HEK293 (cell line): ENCODE measurements around the gene KLHL29.

Source experiments
- GLI4 ChIP-seq: fragments of 450-650 bp; formaldehyde crosslinking; IDR thresholded peaks from 2 replicates; pipeline ENCODE4 v1.5.1; 2016; ENCODE audit warnings: missing biosample characterization, missing genetic modification characterization
- REST ChIP-seq: fragments of 450-650 bp; formaldehyde crosslinking; IDR thresholded peaks from 2 replicates; pipeline ENCODE4 v1.5.1; 2016; ENCODE audit warnings: missing biosample characterization, missing genetic modification characterization
- YY1 ChIP-seq: fragments of 450-650 bp; formaldehyde crosslinking; IDR thresholded peaks from 2 replicates; pipeline ENCODE4 v1.5.1; 2018; ENCODE audit warnings: missing biosample characterization, missing genetic modification characterization
- ZBTB49 ChIP-seq: fragments of 450-650 bp; formaldehyde crosslinking; IDR thresholded peaks from 2 replicates; pipeline ENCODE4 v1.5.1; 2016; ENCODE audit warnings: missing biosample characterization, missing genetic modification characterization, low read depth
- ZNF518A ChIP-seq: fragments of 450-650 bp; formaldehyde crosslinking; conservative IDR thresholded peaks from 2 replicates; pipeline ENCODE4 v1.5.1; 2016; ENCODE audit warnings: low read depth, missing biosample characterization, missing genetic modification characterization
- TF ChIP-seq, protein P1 (sequence below): fragments of 450-650 bp; formaldehyde crosslinking; IDR thresholded peaks from 2 replicates; pipeline ENCODE4 v1.5.1; 2016; ENCODE audit warnings: missing biosample characterization, missing genetic modification characterization

DNA sequence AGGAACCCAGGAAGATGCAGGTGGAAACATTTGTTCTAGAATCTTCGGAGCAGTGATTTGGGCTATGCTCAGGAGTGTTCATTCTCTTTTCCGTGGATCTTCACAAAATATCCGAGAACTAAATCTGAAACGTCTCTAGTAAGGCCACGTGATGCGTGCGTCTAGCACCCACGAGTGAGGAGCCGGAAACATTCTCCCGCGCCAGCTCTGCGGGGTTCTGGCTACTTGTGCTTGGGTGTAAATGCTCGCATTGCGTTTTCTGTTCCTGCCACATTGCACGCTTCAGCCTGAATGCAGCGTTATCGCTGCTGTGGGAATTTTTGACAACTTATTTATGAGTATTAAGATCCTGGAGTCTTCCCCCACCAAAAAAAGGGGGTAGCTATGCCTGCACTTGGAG is 71.4 kb downstream of the KLHL29 start:
- no peak for TF ChIP-seq YY1 (tag by site-specific recombination)
- TF ChIP-seq, protein P1, sequence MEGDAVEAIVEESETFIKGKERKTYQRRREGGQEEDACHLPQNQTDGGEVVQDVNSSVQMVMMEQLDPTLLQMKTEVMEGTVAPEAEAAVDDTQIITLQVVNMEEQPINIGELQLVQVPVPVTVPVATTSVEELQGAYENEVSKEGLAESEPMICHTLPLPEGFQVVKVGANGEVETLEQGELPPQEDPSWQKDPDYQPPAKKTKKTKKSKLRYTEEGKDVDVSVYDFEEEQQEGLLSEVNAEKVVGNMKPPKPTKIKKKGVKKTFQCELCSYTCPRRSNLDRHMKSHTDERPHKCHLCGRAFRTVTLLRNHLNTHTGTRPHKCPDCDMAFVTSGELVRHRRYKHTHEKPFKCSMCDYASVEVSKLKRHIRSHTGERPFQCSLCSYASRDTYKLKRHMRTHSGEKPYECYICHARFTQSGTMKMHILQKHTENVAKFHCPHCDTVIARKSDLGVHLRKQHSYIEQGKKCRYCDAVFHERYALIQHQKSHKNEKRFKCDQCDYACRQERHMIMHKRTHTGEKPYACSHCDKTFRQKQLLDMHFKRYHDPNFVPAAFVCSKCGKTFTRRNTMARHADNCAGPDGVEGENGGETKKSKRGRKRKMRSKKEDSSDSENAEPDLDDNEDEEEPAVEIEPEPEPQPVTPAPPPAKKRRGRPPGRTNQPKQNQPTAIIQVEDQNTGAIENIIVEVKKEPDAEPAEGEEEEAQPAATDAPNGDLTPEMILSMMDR (tag by site-specific recombination): no peak
- no peak for TF ChIP-seq ZBTB49 (tag by site-specific recombination)
- no peak for TF ChIP-seq ZNF518A (tag by site-specific recombination)
- TF ChIP-seq REST (tag by site-specific recombination): no peak
- no peak for TF ChIP-seq GLI4
